SIG-M5 treated with dmso at 0.1 percent for 504 hours (cell line): Measurements from ENCODE around the gene TSPY8.
"Not testable (repeated sequence)": the region's sequence is repeated elsewhere in the genome, so short reads cannot be mapped to it uniquely, and the experiment has no call there.

Experiments
- DNase-seq: peaks from one replicate; lab custom pipeline; 2025; ENCODE audit not compliant: unreplicated experiment; lab: John Stamatoyannopoulos, UW

TSPY8 gene

GRCh38 chrY:9357497-9357896, at the start of gene TSPY8:
Gene TSPY8, plus strand, starts transcription at chrY:9357797. Its CDS starts 46 bp downstream, at chrY:9357843.
- DNase-seq, result not testable (repeated sequence)

DNA sequence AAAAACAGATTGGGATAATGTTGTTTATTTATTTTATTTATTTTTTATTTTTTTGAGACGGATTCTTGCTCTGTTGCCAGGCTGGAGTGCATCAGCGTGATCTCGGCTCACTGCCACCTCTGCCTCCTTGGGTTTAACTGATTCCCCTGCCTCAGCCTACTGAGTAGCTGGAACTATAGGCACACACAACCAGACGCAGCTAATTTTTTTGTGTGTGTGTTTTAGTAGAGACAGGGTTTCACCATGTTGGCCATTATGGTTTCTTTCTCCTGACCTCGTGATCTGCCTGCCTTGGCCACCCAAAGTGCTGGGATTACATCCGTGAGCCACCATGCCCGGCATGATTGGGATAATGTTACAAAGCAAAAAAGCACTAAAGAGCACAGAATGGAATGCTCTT, 36.6 kb upstream of the TSPY8 start:
- DNase-seq, result no peak

- DNase-seq, result not testable (repeated sequence)
These were observed 20.4 kb upstream of the TSPY8 start, which contains the start of gene TSPY4 for GRCh38 chrY:9337164-9337563. Gene TSPY4, plus strand, starts transcription at chrY:9337464. Its CDS starts 46 bp downstream, at chrY:9337510.

DNA sequence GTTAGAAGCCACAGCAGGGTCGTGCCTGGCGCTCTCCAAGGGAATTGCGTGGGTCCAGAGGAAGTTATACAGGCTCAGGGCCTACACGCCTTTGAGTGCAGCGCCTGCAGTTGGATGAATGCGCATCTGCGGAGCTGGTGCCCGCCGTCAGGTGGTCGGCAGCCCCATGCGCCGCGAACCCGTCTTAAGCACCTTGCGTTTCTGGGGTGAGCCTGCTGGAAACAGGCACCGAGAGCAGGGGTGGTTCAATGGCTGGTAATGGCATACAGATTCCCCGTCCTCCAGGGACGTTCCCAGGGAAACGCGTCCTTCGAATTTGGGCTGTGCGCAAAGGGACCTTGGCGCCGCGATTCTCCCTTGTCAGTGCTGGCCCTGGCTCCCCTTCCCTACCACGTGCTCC, 38.9 kb downstream of the TSPY8 start:
- not testable (repeated sequence) for DNase-seq

DNA sequence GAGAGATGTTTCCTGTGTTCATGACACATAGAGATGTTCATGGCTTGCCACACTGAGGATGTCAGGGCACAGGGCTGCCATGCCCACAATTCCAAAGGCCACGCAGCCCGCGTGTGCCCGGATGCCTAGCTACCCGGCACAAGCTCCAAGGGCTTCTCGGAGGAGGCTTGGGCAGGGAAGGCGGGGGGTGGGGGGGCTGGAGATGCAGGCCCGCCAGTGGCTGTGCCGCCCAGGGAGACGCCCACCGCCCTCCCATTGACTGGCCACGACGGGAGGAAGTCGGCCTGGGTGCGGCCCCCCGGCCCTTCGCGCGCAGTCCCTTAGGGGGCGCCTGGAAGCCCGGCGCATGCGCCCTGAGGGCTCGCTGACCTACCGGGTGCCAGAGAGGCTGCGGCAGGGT, 40.5 kb downstream of the TSPY8 start, which contains the start of gene TSPY3:
Gene TSPY3, plus strand, starts transcription at position 301 of the 400 bp plus-strand sequence. Its CDS starts 46 bp downstream, at position 347.
- not testable (repeated sequence) for DNase-seq
